HEK293 (cell line): Measurements from ENCODE around the gene PACSIN2.

Experiments used
- CTCF ChIA-PET: fragments of 350-600 bp; formaldehyde crosslinking; extraction: SDS; loops from one replicate; lab custom pipeline; 2021; ENCODE audit warnings: antibody characterized with exemption; lab: Yijun Ruan, JAX
- POLR2A ChIA-PET: fragments of 300-600 bp; formaldehyde crosslinking; extraction: SDS; loops from one replicate; lab custom pipeline; 2020; ENCODE audit warnings: antibody characterized with exemption, inconsistent platforms; lab: Yijun Ruan, JAX
- H3K27ac ChIP-seq: fragments of 200-500 bp; sonication (Bioruptor generic); 2 replicates; pipeline ENCODE4 v1.5.1; 2014; ENCODE audit warnings: low read depth, low read length, control low read depth, inconsistent platforms; ENCODE audit errors: extremely low read depth
- H3K36me3 ChIP-seq, 2 experiments: fragments of 200-500 bp in 1 of 2; sonication (Bioruptor generic) in 1 of 2; 1 replicate in 1 of 2; 2 replicates in 1 of 2; pipeline ENCODE4 v1.5.1; 2014 to 2017; ENCODE audit warnings: inconsistent platforms in 2 of 2, low read length in 2 of 2; ENCODE audit not compliant: control insufficient read depth in 2 of 2, insufficient read depth in 1 of 2
- H3K4me1 ChIP-seq: fragments of 200-500 bp; sonication (Bioruptor generic); 2 replicates; pipeline ENCODE4 v1.5.1; 2014; ENCODE audit warnings: mild to moderate bottlenecking, low read length, inconsistent platforms; ENCODE audit not compliant: control insufficient read depth, insufficient read depth
- H3K4me3 ChIP-seq: 2 replicates; pipeline ENCODE4 v1.5.1; 2011; ENCODE audit warnings: low read depth, mild to moderate bottlenecking, control low read depth, low read length, moderate library complexity
- H3K9me3 ChIP-seq: fragments of 200-500 bp; sonication (Bioruptor generic); 2 replicates; pipeline ENCODE4 v1.5.1; 2014; ENCODE audit warnings: low read depth, low read length, inconsistent platforms; ENCODE audit not compliant: control insufficient read depth, insufficient read depth
- BCL11B ChIP-seq: fragments of 450-650 bp; formaldehyde crosslinking; IDR thresholded peaks from 2 replicates; pipeline ENCODE4 v1.5.1; 2016; ENCODE audit warnings: low read depth, missing biosample characterization, missing genetic modification characterization
- GLIS1 ChIP-seq: fragments of 450-650 bp; formaldehyde crosslinking; IDR thresholded peaks from 2 replicates; pipeline ENCODE4 v1.5.1; 2016; ENCODE audit warnings: missing biosample characterization, missing genetic modification characterization
- KLF9 ChIP-seq: fragments of 450-650 bp; formaldehyde crosslinking; IDR thresholded peaks from 2 replicates; pipeline ENCODE4 v1.5.1; 2016; ENCODE audit warnings: missing biosample characterization, missing genetic modification characterization, low read depth
- MEIS1 ChIP-seq: sonication (generic); formaldehyde crosslinking; IDR thresholded peaks from 2 replicates; pipeline ENCODE4 v1.8.1; 2022; ENCODE audit warnings: missing genetic modification reagents, mild to moderate bottlenecking, borderline replicate concordance
- RBAK ChIP-seq: fragments of 450-650 bp; formaldehyde crosslinking; IDR thresholded peaks from 2 replicates; pipeline ENCODE4 v1.5.1; 2016; ENCODE audit warnings: missing biosample characterization, missing genetic modification characterization
- SCRT2 ChIP-seq: fragments of 450-650 bp; formaldehyde crosslinking; IDR thresholded peaks from 2 replicates; pipeline ENCODE4 v1.5.1; 2016; ENCODE audit warnings: missing biosample characterization, missing genetic modification characterization
- ZBTB7A ChIP-seq: fragments of 450-650 bp; formaldehyde crosslinking; IDR thresholded peaks from 2 replicates; pipeline ENCODE4 v1.5.1; 2016; ENCODE audit warnings: low read depth, missing biosample characterization, missing genetic modification characterization
- ZNF174 ChIP-seq: fragments of 450-650 bp; formaldehyde crosslinking; IDR thresholded peaks from 2 replicates; pipeline ENCODE4 v1.5.0; 2017; ENCODE audit warnings: missing biosample characterization, mild to moderate bottlenecking, missing genetic modification characterization
- ZNF184 ChIP-seq: fragments of 450-650 bp; IDR thresholded peaks from 2 replicates; pipeline ENCODE4 v1.5.1; 2018; ENCODE audit warnings: missing biosample characterization, mild to moderate bottlenecking, missing genetic modification characterization
- ZNF23 ChIP-seq: fragments of 450-650 bp; formaldehyde crosslinking; IDR thresholded peaks from 2 replicates; pipeline ENCODE4 v1.5.1; 2016; ENCODE audit warnings: missing biosample characterization, missing genetic modification characterization, borderline replicate concordance
- ZNF24 ChIP-seq: fragments of 450-650 bp; formaldehyde crosslinking; IDR thresholded peaks from 2 replicates; pipeline ENCODE4 v1.5.1; 2016; ENCODE audit warnings: missing biosample characterization, missing genetic modification characterization
- ZNF302 ChIP-seq: fragments of 450-650 bp; formaldehyde crosslinking; IDR thresholded peaks from 2 replicates; pipeline ENCODE4 v1.5.1; 2016; ENCODE audit warnings: missing biosample characterization, missing genetic modification characterization, low read depth
- ZNF311 ChIP-seq: fragments of 450-650 bp; formaldehyde crosslinking; IDR thresholded peaks from 2 replicates; pipeline ENCODE4 v1.5.1; 2017; ENCODE audit warnings: missing biosample characterization, missing genetic modification characterization, borderline replicate concordance
- ZNF521 ChIP-seq: fragments of 450-650 bp; formaldehyde crosslinking; IDR thresholded peaks from 2 replicates; pipeline ENCODE4 v1.5.1; 2017; ENCODE audit warnings: missing biosample characterization, mild to moderate bottlenecking, missing genetic modification characterization
- ZNF548 ChIP-seq: fragments of 450-650 bp; formaldehyde crosslinking; IDR thresholded peaks from 2 replicates; pipeline ENCODE4 v1.5.1; 2016; ENCODE audit warnings: missing biosample characterization, missing genetic modification characterization
- ZNF621 ChIP-seq: fragments of 450-650 bp; formaldehyde crosslinking; IDR thresholded peaks from 2 replicates; pipeline ENCODE4 v1.5.1; 2017; ENCODE audit warnings: missing biosample characterization, missing genetic modification characterization
- ZNF701 ChIP-seq: fragments of 450-650 bp; formaldehyde crosslinking; IDR thresholded peaks from 2 replicates; pipeline ENCODE4 v1.5.1; 2016; ENCODE audit warnings: missing biosample characterization, missing genetic modification characterization
- ZNF777 ChIP-seq: fragments of 450-650 bp; formaldehyde crosslinking; IDR thresholded peaks from 2 replicates; pipeline ENCODE4 v1.5.1; 2017; ENCODE audit warnings: missing biosample characterization, missing genetic modification characterization, borderline replicate concordance
- ZNF785 ChIP-seq: fragments of 450-650 bp; formaldehyde crosslinking; IDR thresholded peaks from 2 replicates; pipeline ENCODE4 v1.5.1; 2016; ENCODE audit warnings: missing biosample characterization, missing genetic modification characterization
- ZNF843 ChIP-seq: fragments of 450-650 bp; formaldehyde crosslinking; IDR thresholded peaks from 2 replicates; pipeline ENCODE4 v1.5.1; 2016; ENCODE audit warnings: missing biosample characterization, missing genetic modification characterization
- TF ChIP-seq, protein P1 (sequence below): fragments of 450-650 bp; formaldehyde crosslinking; IDR thresholded peaks from 2 replicates; pipeline ENCODE4 v1.5.1; 2017; ENCODE audit warnings: missing biosample characterization, missing genetic modification characterization
- TF ChIP-seq, protein P2 (sequence below): fragments of 450-650 bp; formaldehyde crosslinking; IDR thresholded peaks from 2 replicates; pipeline ENCODE4 v1.5.1; 2016; ENCODE audit warnings: missing biosample characterization, missing genetic modification characterization
- TF ChIP-seq, protein P3 (sequence below): fragments of 450-650 bp; formaldehyde crosslinking; IDR thresholded peaks from 2 replicates; pipeline ENCODE4 v1.5.1; 2016; ENCODE audit warnings: missing biosample characterization, missing genetic modification characterization, borderline replicate concordance
- TF ChIP-seq, protein P4 (sequence below): fragments of 450-650 bp; IDR thresholded peaks from 2 replicates; pipeline ENCODE4 v1.5.1; 2018; ENCODE audit warnings: missing biosample characterization, mild to moderate bottlenecking, missing genetic modification characterization

PACSIN2 gene

DNA sequence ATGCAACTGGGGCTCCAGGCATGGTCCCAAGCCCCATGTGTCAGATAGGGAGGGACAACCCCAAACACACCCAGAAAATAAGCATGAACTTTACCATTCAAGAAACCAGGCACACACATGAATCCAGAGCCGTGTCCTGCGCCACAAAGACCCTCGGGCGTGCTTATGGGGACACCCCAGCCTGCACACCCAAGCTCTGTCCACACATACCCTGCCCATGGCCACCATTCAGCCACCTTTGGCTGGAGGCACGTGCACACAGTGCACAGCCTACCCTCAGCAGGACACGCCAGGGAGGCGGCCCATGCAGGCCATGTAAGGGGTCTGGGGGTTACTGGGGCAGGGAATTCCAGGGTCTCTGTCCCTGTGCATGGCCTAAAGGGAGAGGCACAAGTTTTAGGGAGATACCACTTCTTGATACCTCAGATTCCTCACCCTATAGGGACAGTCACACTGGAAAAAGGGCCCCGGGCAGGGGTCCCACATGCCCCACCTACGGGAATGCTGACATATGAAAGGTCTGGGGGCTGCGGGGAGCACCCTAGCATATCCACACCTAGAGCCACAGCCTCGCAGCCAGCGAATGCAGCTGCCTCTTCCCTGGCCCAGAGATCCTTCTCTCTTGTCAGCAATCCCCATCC is 20.6 kb downstream of the PACSIN2 start:
- Histone ChIP-seq H3K4me1 (peaks cover 17% of the 10 kb centered on the region; the same call in 1 of the 2 replicates), H3K27ac (no peak overlapping the region; the same call in 1 of the 2 replicates), H3K9me3 (no peaks in the 10 kb centered on the region), H3K4me3 (no peak overlapping the region), H3K36me3 (peaks cover 0 to 3% of the 10 kb centered on the region in 2 experiments; a peak in 1 of 3 replicates)
- ChIA-PET CTCF (interaction anchor here (2.1 kb wide), 1 partner anchor 39 kb away, joined by 4 read pairs; no protein-coding TSS in a partner anchor), POLR2A (interaction anchor here (0.6 kb wide), 1 partner anchor 1260 kb away, joined by 3 read pairs; no protein-coding TSS in a partner anchor)
- TF ChIP-seq ZNF24 (tag by site-specific recombination) (no peak), ZBTB7A (tag by site-specific recombination) (no peak), ZNF521 (no peak), ZNF701 (no peak), ZNF302 (tag by site-specific recombination) (no peak), RBAK (tag by site-specific recombination) (no peak), ZNF174 (tag by site-specific recombination) (no peak), ZNF785 (tag by site-specific recombination) (no peak), SCRT2 (tag by site-specific recombination) (no peak), ZNF23 (tag by site-specific recombination) (no peak), GLIS1 (no peak)
- TF ChIP-seq, protein P1, sequence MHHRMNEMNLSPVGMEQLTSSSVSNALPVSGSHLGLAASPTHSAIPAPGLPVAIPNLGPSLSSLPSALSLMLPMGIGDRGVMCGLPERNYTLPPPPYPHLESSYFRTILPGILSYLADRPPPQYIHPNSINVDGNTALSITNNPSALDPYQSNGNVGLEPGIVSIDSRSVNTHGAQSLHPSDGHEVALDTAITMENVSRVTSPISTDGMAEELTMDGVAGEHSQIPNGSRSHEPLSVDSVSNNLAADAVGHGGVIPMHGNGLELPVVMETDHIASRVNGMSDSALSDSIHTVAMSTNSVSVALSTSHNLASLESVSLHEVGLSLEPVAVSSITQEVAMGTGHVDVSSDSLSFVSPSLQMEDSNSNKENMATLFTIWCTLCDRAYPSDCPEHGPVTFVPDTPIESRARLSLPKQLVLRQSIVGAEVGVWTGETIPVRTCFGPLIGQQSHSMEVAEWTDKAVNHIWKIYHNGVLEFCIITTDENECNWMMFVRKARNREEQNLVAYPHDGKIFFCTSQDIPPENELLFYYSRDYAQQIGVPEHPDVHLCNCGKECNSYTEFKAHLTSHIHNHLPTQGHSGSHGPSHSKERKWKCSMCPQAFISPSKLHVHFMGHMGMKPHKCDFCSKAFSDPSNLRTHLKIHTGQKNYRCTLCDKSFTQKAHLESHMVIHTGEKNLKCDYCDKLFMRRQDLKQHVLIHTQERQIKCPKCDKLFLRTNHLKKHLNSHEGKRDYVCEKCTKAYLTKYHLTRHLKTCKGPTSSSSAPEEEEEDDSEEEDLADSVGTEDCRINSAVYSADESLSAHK, result no peak

DNA sequence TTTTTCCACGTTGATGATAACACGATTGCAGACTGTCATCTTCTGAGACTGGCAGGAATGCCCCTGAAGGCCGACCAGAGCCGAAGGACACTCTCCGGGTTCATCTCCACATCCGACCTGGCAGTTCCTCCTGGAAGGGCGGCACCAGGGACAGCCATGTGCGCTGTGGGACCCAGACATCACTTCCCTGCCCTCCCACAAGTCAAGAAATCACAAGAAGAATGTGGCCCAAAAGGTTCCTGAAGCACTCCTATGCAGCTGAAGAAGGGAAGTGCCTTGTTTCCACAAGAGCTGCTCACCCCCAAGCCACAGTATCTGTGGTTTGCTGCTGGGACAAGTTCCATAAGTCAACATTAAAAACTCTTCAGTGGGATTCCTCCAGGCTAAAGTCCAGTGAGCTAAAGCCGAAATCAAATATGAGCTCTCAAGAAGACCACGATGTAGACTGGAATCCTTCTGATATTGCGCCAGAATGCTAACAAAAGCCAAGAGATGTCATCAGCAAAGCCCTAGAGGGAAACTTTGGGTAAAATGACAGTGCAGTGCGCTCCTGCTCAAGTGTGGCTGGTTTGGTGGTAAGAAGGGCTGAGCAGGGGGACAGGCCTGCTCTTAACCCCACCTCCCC is 21.2 kb downstream of the PACSIN2 start:
- Histone ChIP-seq H3K27ac (no peak overlapping the region), H3K36me3 (peaks cover 0 to 3% of the 10 kb centered on the region in 2 experiments; a peak in 1 of 3 replicates), H3K4me1 (peaks cover 17% of the 10 kb centered on the region; the same call in 1 of the 2 replicates), H3K4me3 (no peak overlapping the region), H3K9me3 (no peaks in the 10 kb centered on the region)
- POLR2A ChIA-PET, result no interaction called here
- CTCF ChIA-PET, result interaction anchor here (1.2 to 2.1 kb wide), 3 partner anchors 40 to 126 kb away, joined by 3 to 4 read pairs (median 4); no protein-coding TSS in a partner anchor
- TF ChIP-seq ZNF184 (tag by site-specific recombination) (no peak), MEIS1 (CRISPR knock-in tag) (no peak), ZNF548 (tag by site-specific recombination) (no peak), ZNF311 (tag by site-specific recombination) (no peak), ZNF843 (tag by site-specific recombination) (no peak), BCL11B (tag by site-specific recombination) (no peak), ZNF777 (tag by site-specific recombination) (no peak), KLF9 (tag by site-specific recombination) (no peak), ZNF621 (no peak)
- TF ChIP-seq, protein P2, sequence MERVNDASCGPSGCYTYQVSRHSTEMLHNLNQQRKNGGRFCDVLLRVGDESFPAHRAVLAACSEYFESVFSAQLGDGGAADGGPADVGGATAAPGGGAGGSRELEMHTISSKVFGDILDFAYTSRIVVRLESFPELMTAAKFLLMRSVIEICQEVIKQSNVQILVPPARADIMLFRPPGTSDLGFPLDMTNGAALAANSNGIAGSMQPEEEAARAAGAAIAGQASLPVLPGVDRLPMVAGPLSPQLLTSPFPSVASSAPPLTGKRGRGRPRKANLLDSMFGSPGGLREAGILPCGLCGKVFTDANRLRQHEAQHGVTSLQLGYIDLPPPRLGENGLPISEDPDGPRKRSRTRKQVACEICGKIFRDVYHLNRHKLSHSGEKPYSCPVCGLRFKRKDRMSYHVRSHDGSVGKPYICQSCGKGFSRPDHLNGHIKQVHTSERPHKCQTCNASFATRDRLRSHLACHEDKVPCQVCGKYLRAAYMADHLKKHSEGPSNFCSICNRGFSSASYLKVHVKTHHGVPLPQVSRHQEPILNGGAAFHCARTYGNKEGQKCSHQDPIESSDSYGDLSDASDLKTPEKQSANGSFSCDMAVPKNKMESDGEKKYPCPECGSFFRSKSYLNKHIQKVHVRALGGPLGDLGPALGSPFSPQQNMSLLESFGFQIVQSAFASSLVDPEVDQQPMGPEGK (tag by site-specific recombination), result no peak
- TF ChIP-seq, protein P3, sequence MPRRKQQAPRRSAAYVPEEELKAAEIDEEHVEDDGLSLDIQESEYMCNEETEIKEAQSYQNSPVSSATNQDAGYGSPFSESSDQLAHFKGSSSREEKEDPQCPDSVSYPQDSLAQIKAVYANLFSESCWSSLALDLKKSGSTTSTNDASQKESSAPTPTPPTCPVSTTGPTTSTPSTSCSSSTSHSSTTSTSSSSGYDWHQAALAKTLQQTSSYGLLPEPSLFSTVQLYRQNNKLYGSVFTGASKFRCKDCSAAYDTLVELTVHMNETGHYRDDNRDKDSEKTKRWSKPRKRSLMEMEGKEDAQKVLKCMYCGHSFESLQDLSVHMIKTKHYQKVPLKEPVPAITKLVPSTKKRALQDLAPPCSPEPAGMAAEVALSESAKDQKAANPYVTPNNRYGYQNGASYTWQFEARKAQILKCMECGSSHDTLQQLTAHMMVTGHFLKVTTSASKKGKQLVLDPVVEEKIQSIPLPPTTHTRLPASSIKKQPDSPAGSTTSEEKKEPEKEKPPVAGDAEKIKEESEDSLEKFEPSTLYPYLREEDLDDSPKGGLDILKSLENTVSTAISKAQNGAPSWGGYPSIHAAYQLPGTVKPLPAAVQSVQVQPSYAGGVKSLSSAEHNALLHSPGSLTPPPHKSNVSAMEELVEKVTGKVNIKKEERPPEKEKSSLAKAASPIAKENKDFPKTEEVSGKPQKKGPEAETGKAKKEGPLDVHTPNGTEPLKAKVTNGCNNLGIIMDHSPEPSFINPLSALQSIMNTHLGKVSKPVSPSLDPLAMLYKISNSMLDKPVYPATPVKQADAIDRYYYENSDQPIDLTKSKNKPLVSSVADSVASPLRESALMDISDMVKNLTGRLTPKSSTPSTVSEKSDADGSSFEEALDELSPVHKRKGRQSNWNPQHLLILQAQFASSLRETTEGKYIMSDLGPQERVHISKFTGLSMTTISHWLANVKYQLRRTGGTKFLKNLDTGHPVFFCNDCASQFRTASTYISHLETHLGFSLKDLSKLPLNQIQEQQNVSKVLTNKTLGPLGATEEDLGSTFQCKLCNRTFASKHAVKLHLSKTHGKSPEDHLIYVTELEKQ (tag by site-specific recombination), result no peak
- TF ChIP-seq, protein P4, sequence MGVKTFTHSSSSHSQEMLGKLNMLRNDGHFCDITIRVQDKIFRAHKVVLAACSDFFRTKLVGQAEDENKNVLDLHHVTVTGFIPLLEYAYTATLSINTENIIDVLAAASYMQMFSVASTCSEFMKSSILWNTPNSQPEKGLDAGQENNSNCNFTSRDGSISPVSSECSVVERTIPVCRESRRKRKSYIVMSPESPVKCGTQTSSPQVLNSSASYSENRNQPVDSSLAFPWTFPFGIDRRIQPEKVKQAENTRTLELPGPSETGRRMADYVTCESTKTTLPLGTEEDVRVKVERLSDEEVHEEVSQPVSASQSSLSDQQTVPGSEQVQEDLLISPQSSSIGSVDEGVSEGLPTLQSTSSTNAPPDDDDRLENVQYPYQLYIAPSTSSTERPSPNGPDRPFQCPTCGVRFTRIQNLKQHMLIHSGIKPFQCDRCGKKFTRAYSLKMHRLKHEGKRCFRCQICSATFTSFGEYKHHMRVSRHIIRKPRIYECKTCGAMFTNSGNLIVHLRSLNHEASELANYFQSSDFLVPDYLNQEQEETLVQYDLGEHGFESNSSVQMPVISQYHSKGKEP (tag by site-specific recombination), result no peak
